Osteocyte (in vitro differentiated cells): ENCODE results near the gene ZNRF1. TPM values are rescaled to one million over a fixed set of nuclear protein-coding genes. Genes with fewer than 3 reads are reported as not detected.

ENCODE experiments used
- DNase-seq: peaks from one replicate; pipeline ENCODE4 v3.0.0; 2021; ENCODE audit warnings: mixed read lengths; ENCODE audit not compliant: unreplicated experiment; ENCODE audit errors: extremely low spot score
- H3K27ac Mint-ChIP-seq: one replicate; pipeline ENCODE4 v1.8.0; 2021; ENCODE audit warnings: mild to moderate bottlenecking, mixed read lengths; ENCODE audit not compliant: unreplicated experiment
- H3K27me3 Mint-ChIP-seq: one replicate; pipeline ENCODE4 v1.8.0; 2021; ENCODE audit warnings: mixed read lengths; ENCODE audit not compliant: unreplicated experiment
- H3K36me3 Mint-ChIP-seq: one replicate; pipeline ENCODE4 v1.8.0; 2021; ENCODE audit warnings: mixed read lengths; ENCODE audit not compliant: unreplicated experiment
- H3K4me1 Mint-ChIP-seq: one replicate; pipeline ENCODE4 v1.8.0; 2021; ENCODE audit warnings: mixed read lengths; ENCODE audit not compliant: unreplicated experiment
- H3K4me3 Mint-ChIP-seq: one replicate; pipeline ENCODE4 v1.8.0; 2021; ENCODE audit warnings: mild to moderate bottlenecking, moderate library complexity, mixed read lengths; ENCODE audit not compliant: unreplicated experiment
- H3K9me3 Mint-ChIP-seq: one replicate; pipeline ENCODE4 v1.8.0; 2021; ENCODE audit warnings: mixed read lengths; ENCODE audit not compliant: unreplicated experiment
- CTCF ChIP-seq: fragments of 200-600 bp; sonication (generic); IDR thresholded peaks from 2 replicates; pipeline ENCODE4 v1.5.0; 2021; ENCODE audit warnings: antibody characterized with exemption, mild to moderate bottlenecking, moderate library complexity
- total RNA-seq: library from RNA; stranded (reverse); gene quantifications from 2 replicates; pipeline ENCODE4 v1.2.1, GENCODE V29; 2021

Gene ZNRF1
- total RNA-seq, 1 donor from 2014 or later = 32.1 TPM

- DNase-seq = no peak
- no peaks in the 10 kb centered on the region for H3K27me3 Mint-ChIP-seq
- peaks cover 23% of the 10 kb centered on the region for H3K9me3 Mint-ChIP-seq
- no peak for TF ChIP-seq CTCF
- no peak overlapping the region for H3K4me3 Mint-ChIP-seq
- H3K27ac Mint-ChIP-seq = no peak overlapping the region
- peaks cover 46% of the 10 kb centered on the region for H3K36me3 Mint-ChIP-seq
- H3K4me1 Mint-ChIP-seq = peaks cover 11% of the 10 kb centered on the region
Observed at GRCh38 chr16:75151798-75152197, 153.0 kb downstream of the ZNRF1 start.

GRCh38 chr16:75152635-75153034 lies 153.8 kb downstream of the ZNRF1 start:
- H3K4me3 Mint-ChIP-seq = no peak overlapping the region
- no peak for TF ChIP-seq CTCF
- H3K36me3 Mint-ChIP-seq = peaks cover 50% of the 10 kb centered on the region
- H3K27me3 Mint-ChIP-seq = no peaks in the 10 kb centered on the region
- H3K27ac Mint-ChIP-seq = no peak overlapping the region
- H3K9me3 Mint-ChIP-seq = peaks cover 23% of the 10 kb centered on the region
- DNase-seq = no peak
- peaks cover 11% of the 10 kb centered on the region for H3K4me1 Mint-ChIP-seq

GRCh38 chr16:75160386-75160785 lies 161.6 kb downstream of the ZNRF1 start:
- H3K9me3 Mint-ChIP-seq = peaks cover 11% of the 10 kb centered on the region
- no peak for DNase-seq
- H3K4me3 Mint-ChIP-seq = no peak overlapping the region
- H3K4me1 Mint-ChIP-seq = no peaks in the 10 kb centered on the region
- no peak for TF ChIP-seq CTCF
- H3K27ac Mint-ChIP-seq = no peak overlapping the region
- H3K27me3 Mint-ChIP-seq = no peaks in the 10 kb centered on the region
- H3K36me3 Mint-ChIP-seq = peaks cover 58% of the 10 kb centered on the region

Other genes starting within 250 kb of the ZNRF1 start
- not detected in 2 replicates for gene FA2H, start 224.2 kb upstream of the ZNRF1 start, total RNA-seq
- 58.8 and 63.3 TPM in 2 replicates for gene WDR59, start 13.9 kb upstream of the ZNRF1 start, total RNA-seq
- 1.2 and 1.3 TPM in 2 replicates for gene LDHD, start 117.8 kb downstream of the ZNRF1 start, total RNA-seq
- gene ZFP1, start 149.5 kb downstream of the ZNRF1 start, total RNA-seq = 16.5 and 17.0 TPM in 2 replicates
- not detected in 2 replicates for gene CTRB2, start 208.1 kb downstream of the ZNRF1 start, total RNA-seq
- not detected in 2 replicates for gene CTRB1, start 220.0 kb downstream of the ZNRF1 start, total RNA-seq